Hepatocyte (in vitro differentiated cells): ENCODE data around the gene UBXN6. TPM values are rescaled to one million over a fixed set of nuclear protein-coding genes. Genes with fewer than 3 reads are reported as not detected.

Source experiments
- DNase-seq: peaks from one replicate; pipeline ENCODE4 v3.0.0-alpha.2; 2016; ENCODE audit warnings: low spot score
- H2AFZ ChIP-seq: fragments of 200-600 bp; sonication (generic); 2 replicates; pipeline ENCODE4 v1.6.0; 2016; ENCODE audit warnings: antibody characterized with exemption, mild to moderate bottlenecking
- H3K27ac ChIP-seq: fragments of 200-600 bp; sonication (generic); 2 replicates; pipeline ENCODE4 v1.5.1; 2016; ENCODE audit warnings: mild to moderate bottlenecking
- H3K27me3 ChIP-seq: fragments of 200-600 bp; sonication (generic); 2 replicates; pipeline ENCODE4 v1.6.1; 2016
- H3K36me3 ChIP-seq: fragments of 200-600 bp; sonication (generic); replicated peaks from 2 replicates; pipeline ENCODE4 v1.5.1; 2016; ENCODE audit warnings: low read depth; ENCODE audit not compliant: insufficient read depth
- H3K4me1 ChIP-seq: fragments of 200-600 bp; sonication (generic); 2 replicates; pipeline ENCODE4 v1.5.1; 2016; ENCODE audit warnings: mild to moderate bottlenecking, moderate library complexity; ENCODE audit not compliant: insufficient read depth
- H3K4me2 ChIP-seq: fragments of 200-600 bp; sonication (generic); 2 replicates; pipeline ENCODE4 v1.6.0; 2016
- H3K4me3 ChIP-seq: fragments of 200-600 bp; sonication (generic); 2 replicates; pipeline ENCODE4 v1.5.1; 2016; ENCODE audit warnings: mild to moderate bottlenecking
- H3K79me2 ChIP-seq: fragments of 200-600 bp; sonication (generic); 2 replicates; pipeline ENCODE4 v1.6.0; 2017; ENCODE audit warnings: mild to moderate bottlenecking
- H3K9me2 ChIP-seq: fragments of 200-600 bp; sonication (generic); replicated peaks from 2 replicates; pipeline ENCODE4 v1.6.0; 2017; ENCODE audit warnings: mild to moderate bottlenecking; ENCODE audit not compliant: insufficient read depth
- H3K9me3 ChIP-seq: fragments of 200-600 bp; sonication (generic); 2 replicates; pipeline ENCODE4 v1.5.1; 2016; ENCODE audit warnings: low read depth, mild to moderate bottlenecking
- H4K20me1 ChIP-seq: fragments of 200-600 bp; sonication (generic); 2 replicates; pipeline ENCODE4 v1.6.0; 2016; ENCODE audit warnings: mild to moderate bottlenecking; ENCODE audit not compliant: insufficient read depth, poor library complexity, severe bottlenecking
- CTCF ChIP-seq: fragments of 200-600 bp; sonication (generic); IDR thresholded peaks from 2 replicates; pipeline ENCODE4 v1.5.1; 2016; ENCODE audit warnings: antibody characterized with exemption, mild to moderate bottlenecking; ENCODE audit not compliant: poor library complexity
- EZH2 ChIP-seq: fragments of 200-600 bp; sonication (generic); IDR thresholded peaks from 2 replicates; pipeline ENCODE4 v1.6.1; 2016; ENCODE audit warnings: antibody characterized with exemption, mild to moderate bottlenecking, borderline replicate concordance
- EZH2phosphoT487 ChIP-seq: fragments of 200-600 bp; sonication (generic); IDR thresholded peaks from one replicate; pipeline ENCODE4 v1.6.1; 2018; ENCODE audit warnings: antibody characterized with exemption, mild to moderate bottlenecking, low read depth, moderate library complexity; ENCODE audit not compliant: unreplicated experiment, severe bottlenecking
- WGBS: methylation state at CpG from one replicate; pipeline ENCODE4 v1.1.6; 2016; ENCODE audit warnings: low lambda C conversion rate; ENCODE audit errors: missing lambda C conversion rate; 5-methylcytosine and 5-hydroxymethylcytosine counted together
- polyA plus RNA-seq: library from polyadenylated mRNA; unstranded; fragments of >200 nt; fragmentation: Nextera tagmentation; extraction: Ambion mirVana; gene quantifications from 2 replicates; pipeline ENCODE4 v1.2.1, GENCODE V29; 2016
- total RNA-seq: library from RNA; depleted of rRNA; stranded (reverse); fragments of >200 nt; gene quantifications from 2 replicates; pipeline ENCODE4 v1.2.3, GENCODE V29; 2014

The UBXN6 gene
- total and polyA plus RNA-seq, 2 experiments from 2014 or later = 36.8 to 88.6 TPM

GRCh38 chr19:4499318-4499717, 41.7 kb upstream of the UBXN6 start:
- Histone ChIP-seq H2AFZ (no peak overlapping the region), H3K4me2 (no peak overlapping the region), H3K4me1 (no peaks in the 10 kb centered on the region), H3K36me3 (no peaks in the 10 kb centered on the region), H4K20me1 (no peaks in the 10 kb centered on the region), H3K9me3 (no peaks in the 10 kb centered on the region), H3K79me2 (no peaks in the 10 kb centered on the region), H3K9me2 (no peaks in the 10 kb centered on the region), H3K27me3 (no peaks in the 10 kb centered on the region), H3K4me3 (no peak overlapping the region), H3K27ac (no peak overlapping the region)
- DNase-seq = no peak
- TF ChIP-seq EZH2 = no peak
- TF ChIP-seq CTCF = no peak
- no peak for TF ChIP-seq EZH2phosphoT487
- WGBS = 97% methylated on average over 14 of the region's 23 CpGs

GRCh38 chr19:4498694-4499093, 41.1 kb upstream of the UBXN6 start:
- TF ChIP-seq EZH2 = no peak
- TF ChIP-seq EZH2phosphoT487 = no peak
- H3K79me2 ChIP-seq = no peaks in the 10 kb centered on the region
- no peaks in the 10 kb centered on the region for H3K9me3 ChIP-seq
- no peaks in the 10 kb centered on the region for H3K4me1 ChIP-seq
- H3K4me2 ChIP-seq = no peak overlapping the region
- DNase-seq = no peak
- no peak overlapping the region for H3K27ac ChIP-seq
- H3K36me3 ChIP-seq = no peaks in the 10 kb centered on the region
- no peaks in the 10 kb centered on the region for H3K9me2 ChIP-seq
- no peaks in the 10 kb centered on the region for H4K20me1 ChIP-seq
- WGBS = 98% methylated on average over 12 of the region's 12 CpGs
- H3K27me3 ChIP-seq = no peaks in the 10 kb centered on the region
- H2AFZ ChIP-seq = no peak overlapping the region
- H3K4me3 ChIP-seq = no peak overlapping the region

- no peaks in the 10 kb centered on the region for H3K36me3 ChIP-seq
- TF ChIP-seq EZH2phosphoT487 (no peak), CTCF (no peak), EZH2 (no peak)
These were observed 40.3 kb upstream of the UBXN6 start for GRCh38 chr19:4497770-4498389.

GRCh38 chr19:4496304-4496703, 38.7 kb upstream of the UBXN6 start:
- H3K4me1 ChIP-seq = no peaks in the 10 kb centered on the region
- TF ChIP-seq EZH2 = no peak
- no peak overlapping the region for H3K27ac ChIP-seq
- H3K27me3 ChIP-seq = no peaks in the 10 kb centered on the region
- WGBS = 98% methylated on average over 16 of the region's 18 CpGs
- H3K4me2 ChIP-seq = no peak overlapping the region
- no peaks in the 10 kb centered on the region for H3K79me2 ChIP-seq
- no peak for DNase-seq
- H2AFZ ChIP-seq = no peak overlapping the region
- H3K9me3 ChIP-seq = no peaks in the 10 kb centered on the region
- H4K20me1 ChIP-seq = no peaks in the 10 kb centered on the region
- no peaks in the 10 kb centered on the region for H3K36me3 ChIP-seq
- H3K4me3 ChIP-seq = no peak overlapping the region
- H3K9me2 ChIP-seq = no peaks in the 10 kb centered on the region

More at GRCh38 chr19:4497770-4498389, 40.3 kb upstream of the UBXN6 start:
- Histone ChIP-seq H3K27ac (no peak overlapping the region), H4K20me1 (no peaks in the 10 kb centered on the region), H2AFZ (no peak overlapping the region), H3K4me3 (no peak overlapping the region), H3K9me2 (no peaks in the 10 kb centered on the region), H3K79me2 (no peaks in the 10 kb centered on the region), H3K4me1 (no peaks in the 10 kb centered on the region), H3K4me2 (no peak overlapping the region), H3K9me3 (no peaks in the 10 kb centered on the region), H3K27me3 (no peaks in the 10 kb centered on the region)
- no peak for DNase-seq
- 93% methylated on average over 24 of the region's 25 CpGs for WGBS
